K562 (cell line): ENCODE results near the gene ALS2. TPM values are rescaled to one million over a fixed set of nuclear protein-coding genes. Genes with fewer than 3 reads are reported as not detected.

Experiments
- ATAC-seq: fragments of 200-7000 bp; cut with Tn5 transposase; 3 replicates; pipeline ENCODE4 v1.9.1; 2020; ENCODE audit warnings: moderate library complexity
- BruUV-seq: library from RNA; stranded (reverse); fragments of 400-500 nt; replicated peaks from 2 replicates; lab custom pipeline; 2021; lab: Mats Ljungman, UMichigan
- CTCF ChIA-PET: fragments of 300-600 bp; formaldehyde crosslinking; extraction: SDS; loops from one replicate; lab custom pipeline; 2021; ENCODE audit warnings: low intra/inter-chr PET ratio; lab: Yijun Ruan, JAX
- POLR2A ChIA-PET: fragments of 300-600, 350-650 bp; sonication (Branson Sonifier 250); formaldehyde crosslinking; extraction: SDS; loops from one replicate; lab custom pipeline; 2021; ENCODE audit warnings: antibody characterized with exemption, inconsistent platforms; lab: Yijun Ruan, JAX
- DNase-seq, 4 experiments: peaks; one replicate each; pipeline versions ENCODE4 v3.0.0 to v3.0.0-alpha.2; 2011 to 2018; ENCODE audit warnings: low spot score in 3 of 4, mixed read lengths in 3 of 4; ENCODE audit errors: extremely low read depth in 1 of 4
- FAIRE-seq: peaks from 2 replicates; lab custom pipeline; 2011; peaks lifted over from hg19 to GRCh38; lab: Jason Lieb, UNC
- H2AFZ ChIP-seq: 2 replicates; pipeline ENCODE4 v1.6.0; 2011; ENCODE audit warnings: low read depth, low read length, control low read depth, inconsistent platforms
- H3K27ac ChIP-seq: fragments of 200-600 bp; 3 replicates; pipeline ENCODE4 v1.8.0; 2011; ENCODE audit warnings: low read depth, mild to moderate bottlenecking, control low read depth, inconsistent platforms, low read length, moderate library complexity, mixed read lengths; ENCODE audit errors: extremely low read depth
- H3K27me3 ChIP-seq, 2 experiments: fragments of 300-600 bp in 1 of 2; 2 replicates in 1 of 2; 3 replicates in 1 of 2; pipeline versions ENCODE4 v1.6.0 to v1.8.0; 2011; ENCODE audit warnings: inconsistent platforms in 2 of 2, low read length in 2 of 2, mild to moderate bottlenecking in 1 of 2, mixed read lengths in 1 of 2, moderate library complexity in 1 of 2; ENCODE audit not compliant: control insufficient read depth in 2 of 2, insufficient read depth in 2 of 2
- H3K36me3 ChIP-seq: fragments of 300-600 bp; 3 replicates; pipeline ENCODE4 v1.8.0; 2011; ENCODE audit warnings: mild to moderate bottlenecking, low read length, inconsistent platforms; ENCODE audit not compliant: control insufficient read depth, insufficient read depth
- H3K4me1 ChIP-seq, 2 experiments: fragments of 200-600 bp in 1 of 2; replicated peaks in 1 of 2; 2 replicates in 1 of 2; 3 replicates in 1 of 2; pipeline versions ENCODE4 v1.5.1 to v1.8.0; 2011; ENCODE audit warnings: inconsistent platforms in 2 of 2, low read length in 2 of 2, mild to moderate bottlenecking in 1 of 2, mixed read lengths in 1 of 2, moderate library complexity in 1 of 2; ENCODE audit not compliant: control insufficient read depth in 2 of 2, insufficient read depth in 2 of 2
- H3K4me2 ChIP-seq: 2 replicates; pipeline ENCODE4 v1.6.1; 2011; ENCODE audit warnings: low read length, control low read depth, inconsistent platforms, mixed read lengths; ENCODE audit not compliant: insufficient read depth
- H3K4me3 ChIP-seq: fragments of 200-600 bp; sonication (generic), shearing (Covaris generic); 2 replicates; pipeline ENCODE4 v1.5.1; 2016; ENCODE audit warnings: control low read depth, inconsistent platforms
- H3K79me2 ChIP-seq: fragments of 200-600 bp; 3 replicates; pipeline ENCODE4 v1.8.0; 2011; ENCODE audit warnings: low read length, inconsistent platforms; ENCODE audit not compliant: control insufficient read depth, insufficient read depth
- H3K9ac ChIP-seq, 2 experiments: 2 replicates each; pipeline versions ENCODE4 v1.6.0 to v1.6.1; 2011; ENCODE audit warnings: low read depth in 2 of 2, low read length in 2 of 2, control low read depth in 1 of 2, inconsistent platforms in 1 of 2, mild to moderate bottlenecking in 1 of 2, mixed read lengths in 1 of 2; ENCODE audit not compliant: insufficient read depth in 1 of 2
- H3K9me1 ChIP-seq: one replicate; pipeline ENCODE4 v1.6.0; 2011; ENCODE audit warnings: inconsistent platforms, mild to moderate bottlenecking, low read length, moderate library complexity; ENCODE audit not compliant: control insufficient read depth, insufficient read depth
- H3K9me3 ChIP-seq: replicated peaks from 2 replicates; pipeline ENCODE4 v1.5.1; 2011; ENCODE audit warnings: low read depth, low read length, inconsistent platforms; ENCODE audit not compliant: control insufficient read depth, insufficient read depth
- H4K20me1 ChIP-seq: replicated peaks from 2 replicates; pipeline ENCODE4 v1.6.1; 2011; ENCODE audit warnings: low read length, inconsistent platforms, mixed read lengths; ENCODE audit not compliant: control insufficient read depth, insufficient read depth
- CBX2 ChIP-seq: fragments of 200-600 bp; sonication (generic); IDR thresholded peaks from one replicate; pipeline ENCODE4 v1.6.1; 2012; ENCODE audit warnings: mild to moderate bottlenecking, low read length, inconsistent platforms; ENCODE audit not compliant: insufficient read depth, poor library complexity, severe bottlenecking
- FOSL1 ChIP-seq: fragments of 200-800 bp; sonication (Bioruptor generic); conservative IDR thresholded peaks from 2 replicates; pipeline ENCODE4 v1.6.1; 2016; ENCODE audit warnings: missing genetic modification characterization, missing compliant biosample characterization
- JUND ChIP-seq, 2 experiments: IDR thresholded peaks; 2 replicates in 1 of 2; 3 replicates in 1 of 2; pipeline ENCODE4 v1.6.1; 2011; ENCODE audit warnings: borderline replicate concordance in 2 of 2, low read depth in 2 of 2, low read length in 2 of 2, improper control_type of control experiment in 1 of 2, missing biosample characterization in 1 of 2, missing genetic modification characterization in 1 of 2, missing genetic modification reagents in 1 of 2
- NCOA4 ChIP-seq: fragments of 450-650 bp; IDR thresholded peaks from 2 replicates; pipeline ENCODE4 v1.6.1; 2018; ENCODE audit warnings: mild to moderate bottlenecking; ENCODE audit not compliant: partially characterized antibody
- NRF1 ChIP-seq, 2 experiments: fragments of 450-650 bp; IDR thresholded peaks in 1 of 2; conservative IDR thresholded peaks in 1 of 2; 2 replicates each; pipeline ENCODE4 v1.6.1; 2014; ENCODE audit warnings: mild to moderate bottlenecking in 2 of 2
- PPARD ChIP-seq: fragments of 250-450 bp; sonication (Bioruptor Pico); IDR thresholded peaks from 2 replicates; pipeline ENCODE4 v1.8.0; 2022; ENCODE audit warnings: inconsistent platforms, mild to moderate bottlenecking, moderate library complexity
- RBFOX2 ChIP-seq: fragments of 200-400 bp; formaldehyde crosslinking; IDR thresholded peaks from 2 replicates; pipeline ENCODE4 v1.6.1; 2017; ENCODE audit warnings: low read depth, mild to moderate bottlenecking, low read length, moderate library complexity
- SMARCA4 ChIP-seq: fragments of 450-650 bp; IDR thresholded peaks from 2 replicates; pipeline ENCODE4 v1.6.1; 2016
- XRCC5 ChIP-seq: fragments of 200-400 bp; formaldehyde crosslinking; IDR thresholded peaks from 2 replicates; pipeline ENCODE4 v1.6.1; 2017; ENCODE audit warnings: low read depth, mild to moderate bottlenecking, low read length
- ZBTB7A ChIP-seq: IDR thresholded peaks from 2 replicates; pipeline ENCODE4 v1.6.1; 2011; ENCODE audit warnings: low read depth, mild to moderate bottlenecking, low read length, moderate library complexity, borderline replicate concordance; ENCODE audit not compliant: control insufficient read depth
- ZNF766 ChIP-seq: fragments of 200-800 bp; sonication (Bioruptor generic); conservative IDR thresholded peaks from 2 replicates; pipeline ENCODE4 v1.6.1; 2016; ENCODE audit warnings: missing genetic modification characterization, missing compliant biosample characterization
- WGBS: fragments of 100-300 bp; shearing (Covaris generic); methylation state at CpG from one replicate; pipeline ENCODE4 v1.1.6; 2016; ENCODE audit warnings: low coverage, mixed read lengths; ENCODE audit not compliant: insufficient coverage; ENCODE audit errors: missing lambda C conversion rate; 5-methylcytosine and 5-hydroxymethylcytosine counted together
- in situ Hi-C: fragments of 300-500 bp; cut with MboI; formaldehyde crosslinking; loops from 4 replicates; pipeline ENCODE4 v1.15.0; 2018; ENCODE audit warnings: inconsistent platforms, mixed read lengths
- intact Hi-C: fragments of 100-400 bp; cut with micrococcal nuclease; formaldehyde crosslinking; loops from 2 replicates; pipeline ENCODE4 v1.14.2; 2022
- polyA plus RNA-seq, 8 experiments: library from polyadenylated mRNA; depleted of rRNA in 4 of 8; stranded (reverse) in 5 of 8; unstranded in 3 of 8; fragments of >200 nt; fragmentation: Nextera tagmentation in 2 of 8; fragmentation: Illumina TruSeq in 1 of 8; extraction: Ambion mirVana in 2 of 8; extraction: Trizol in 1 of 8; gene quantifications; 2 replicates each; pipeline versions ENCODE4 v1.2.1 to v1.2.3, GENCODE V29; 2011 to 2014; ENCODE audit warnings: inconsistent platforms in 1 of 8, missing spikeins in 1 of 8
- total RNA-seq, 7 experiments: library from RNA; depleted of rRNA in 6 of 7; stranded (reverse); fragments of >200 nt in 6 of 7; fragmentation: Illumina TruSeq in 2 of 7; extraction: Trizol in 2 of 7; gene quantifications; 2 replicates each; pipeline versions ENCODE4 v1.2.1 to v1.2.3, GENCODE V29; 2011 to 2021; ENCODE audit warnings: low replicate concordance in 1 of 7
- TF ChIP-seq, protein P1 (sequence below): fragments of 250-450 bp; sonication (Bioruptor Pico); IDR thresholded peaks from 2 replicates; pipeline ENCODE4 v1.5.0; 2020; ENCODE audit warnings: mild to moderate bottlenecking

Gene ALS2
- total and polyA plus RNA-seq, 9 of the 15 experiments (the other 6 are each of a cell fraction or from before 2014, with no cell fraction given): 5.2 to 17.7 (median 11.6) TPM

DNA sequence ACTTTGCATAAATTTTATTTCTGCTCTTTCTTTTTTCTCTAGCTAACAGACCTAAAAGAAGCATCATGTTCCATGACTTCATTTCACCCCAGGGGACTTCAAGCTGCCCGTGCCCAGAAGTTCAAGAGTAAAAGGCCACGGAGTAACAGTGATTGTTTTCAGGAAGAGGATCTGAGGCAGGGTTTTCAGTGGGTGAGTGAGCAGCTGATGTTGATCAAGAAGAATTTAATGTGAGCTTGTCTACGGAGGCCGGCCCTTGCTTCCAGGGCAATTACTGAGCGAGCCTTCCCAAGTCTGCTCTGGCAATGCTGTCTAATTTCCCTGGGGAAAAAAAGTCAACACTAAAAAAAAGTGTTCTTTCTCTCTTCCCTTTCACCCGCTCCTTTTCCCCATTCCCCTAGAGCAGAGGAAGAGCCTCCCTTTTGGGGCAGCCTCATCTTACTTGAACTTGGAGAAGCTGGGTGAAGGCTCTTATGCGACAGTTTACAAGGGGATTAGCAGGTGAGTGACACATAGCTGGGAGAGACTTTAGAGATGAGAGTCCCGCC, 26.8 kb upstream of the ALS2 start:
- H3K27me3 ChIP-seq: peaks cover 2 to 5% of the 10 kb centered on the region in 2 experiments; a peak in 1 of 5 replicates
- no peaks in the 10 kb centered on the region for H3K9me3 ChIP-seq
- TF ChIP-seq CBX2: peak; percentile 71
- no peak for TF ChIP-seq PPARD (CRISPR knock-in tag)
- no peaks in the 10 kb centered on the region for H3K36me3 ChIP-seq
- no TSS peak for BruUV-seq
- in situ Hi-C loops: no loop called here
- H3K9ac ChIP-seq: no peak overlapping the region
- no peak for ATAC-seq
- POLR2A ChIA-PET: no interaction called here
- no peaks in the 10 kb centered on the region; a peak in 1 of 5 replicates for H3K4me1 ChIP-seq
- 5% methylated on average over 7 of the region's 8 CpGs for WGBS
- no peaks in the 10 kb centered on the region for H3K79me2 ChIP-seq
- no peaks in the 10 kb centered on the region for H3K9me1 ChIP-seq
- H4K20me1 ChIP-seq: no peaks in the 10 kb centered on the region
- DNase-seq: no peak
- FAIRE-seq: no peak
- no peak overlapping the region for H2AFZ ChIP-seq
- H3K4me3 ChIP-seq: no peak overlapping the region
- H3K27ac ChIP-seq: no peak overlapping the region
- no peak overlapping the region for H3K4me2 ChIP-seq
- intact Hi-C loops: no loop called here
- CTCF ChIA-PET: no interaction called here

DNA sequence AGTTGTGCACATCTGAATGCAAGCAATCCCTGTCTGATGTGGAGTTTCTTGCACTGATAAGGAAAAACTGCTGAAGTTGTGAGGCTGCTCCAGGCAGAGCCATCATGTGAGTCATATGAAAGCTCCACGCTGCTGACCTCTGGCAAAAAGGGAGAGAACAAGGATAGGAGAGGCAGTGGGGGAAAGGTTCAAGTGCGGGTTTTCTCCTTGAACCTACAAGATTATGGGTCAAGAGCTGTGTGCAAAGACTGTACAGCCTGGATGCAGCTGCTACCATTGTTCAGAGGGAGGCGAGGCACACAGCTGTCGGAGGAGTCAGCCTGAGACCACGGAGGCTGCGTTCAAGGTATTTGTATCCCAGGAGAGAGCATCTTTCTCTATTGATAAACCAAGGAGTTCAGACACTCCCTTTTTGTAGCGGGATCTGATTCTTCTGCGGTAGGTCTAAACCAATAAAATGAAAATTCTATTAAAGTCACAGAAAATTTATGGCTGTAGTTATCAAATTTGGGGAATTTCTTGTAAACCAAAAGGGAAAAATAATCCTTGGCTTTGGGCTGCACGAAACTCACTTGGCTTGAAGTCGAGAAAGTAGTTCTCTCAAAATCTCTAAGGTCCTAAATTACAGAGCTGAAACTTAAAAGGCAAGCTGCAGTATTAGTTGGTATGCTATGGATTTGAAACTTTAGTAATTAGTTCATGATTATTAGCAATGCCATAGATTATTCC, 25.9 kb upstream of the ALS2 start, which contains the start of gene CDK15:
Gene CDK15 (plus strand): TSS at position 96 of the 729 bp plus-strand sequence. CDS start 128 bp downstream, at position 224.
- H3K27me3 ChIP-seq: peaks cover 2 to 5% of the 10 kb centered on the region in 2 experiments; a peak in 1 of 5 replicates
- H3K9me3 ChIP-seq: no peaks in the 10 kb centered on the region
- H2AFZ ChIP-seq: no peak within 1 kb of the TSS
- H3K9ac ChIP-seq: no peak within 1 kb of the TSS
- H3K36me3 ChIP-seq: no peaks in the 10 kb centered on the region
- ATAC-seq (peak; percentile 41; the same call in 1 of the 3 replicates), DNase-seq (peak in 1 of 4 experiments; percentile 27), FAIRE-seq (no peak)
- H3K79me2 ChIP-seq: no peaks in the 10 kb centered on the region
- H3K9me1 ChIP-seq: no peaks in the 10 kb centered on the region
- H4K20me1 ChIP-seq: no peaks in the 10 kb centered on the region
- intact Hi-C loops: no loop called here
- 3% methylated on average over 10 of the region's 10 CpGs for WGBS
- no TSS peak for BruUV-seq
- CTCF ChIA-PET: no interaction called here
- H3K27ac ChIP-seq: no peak within 1 kb of the TSS
- no peak within 1 kb of the TSS for H3K4me3 ChIP-seq
- POLR2A ChIA-PET: interaction anchor here (0.6 to 0.7 kb wide), 2 partner anchors 14 to 1065 kb away, joined by 3 read pairs; partner anchors contain the start of gene ICA1L
- H3K4me1 ChIP-seq: no peaks in the 10 kb centered on the region; a peak in 1 of 5 replicates
- in situ Hi-C loops: no loop called here
- H3K4me2 ChIP-seq: no peak within 1 kb of the TSS
- TF ChIP-seq RBFOX2 (no peak), NRF1 (conservative IDR thresholded peaks at IDR 0.05 in 1 of 2, IDR thresholded peaks at IDR 0.05 in 1 of 2) (0 out of 4 replicates have a peak, but pooled peaks of 1 of the 2 experiments have one; percentile 22), FOSL1 (tag) (peak; percentile 36; the same call in 1 of the 2 replicates), NCOA4 (no peak), SMARCA4 (no peak), ZNF766 (CRISPR knock-in tag) (no peak), ZBTB7A (no peak), XRCC5 (no peak), JUND (IDR thresholded peaks at IDR 0.05; ENCODE audit: borderline replicate concordance, low read depth, low read length) (peak; percentile 33; the same call in 1 of the 2 replicates), JUND (tag; IDR thresholded peaks at IDR 0.05; ENCODE audit: borderline replicate concordance, low read depth, low read length) (no peak)
- TF ChIP-seq, protein P1, sequence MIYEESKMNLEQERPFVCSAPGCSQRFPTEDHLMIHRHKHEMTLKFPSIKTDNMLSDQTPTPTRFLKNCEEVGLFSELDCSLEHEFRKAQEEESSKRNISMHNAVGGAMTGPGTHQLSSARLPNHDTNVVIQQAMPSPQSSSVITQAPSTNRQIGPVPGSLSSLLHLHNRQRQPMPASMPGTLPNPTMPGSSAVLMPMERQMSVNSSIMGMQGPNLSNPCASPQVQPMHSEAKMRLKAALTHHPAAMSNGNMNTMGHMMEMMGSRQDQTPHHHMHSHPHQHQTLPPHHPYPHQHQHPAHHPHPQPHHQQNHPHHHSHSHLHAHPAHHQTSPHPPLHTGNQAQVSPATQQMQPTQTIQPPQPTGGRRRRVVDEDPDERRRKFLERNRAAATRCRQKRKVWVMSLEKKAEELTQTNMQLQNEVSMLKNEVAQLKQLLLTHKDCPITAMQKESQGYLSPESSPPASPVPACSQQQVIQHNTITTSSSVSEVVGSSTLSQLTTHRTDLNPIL (CRISPR knock-in tag): no peak
